HL-60 (cell line): ENCODE results near the gene ALDH1L1.

Source experiments
- DNase-seq, 2 experiments: peaks; one replicate each; pipeline ENCODE4 v3.0.0-alpha.2; 2010 to 2020; ENCODE audit warnings: low read depth in 1 of 2, low spot score in 1 of 2
- H3K27ac ChIP-seq: fragments of 250-450 bp; sonication (Bioruptor Pico); replicated peaks from 2 replicates; pipeline ENCODE4 v1.5.1; 2020; ENCODE audit warnings: mild to moderate bottlenecking, moderate library complexity
- H3K27me3 ChIP-seq: fragments of 250-450 bp; sonication (Bioruptor Pico); 2 replicates; pipeline ENCODE4 v1.5.1; 2021; ENCODE audit warnings: mild to moderate bottlenecking, moderate library complexity; ENCODE audit not compliant: insufficient read depth, poor library complexity, severe bottlenecking
- H3K4me3 ChIP-seq: replicated peaks from 2 replicates; pipeline ENCODE4 v1.5.1; 2011; ENCODE audit warnings: mild to moderate bottlenecking, control low read depth, low read length; ENCODE audit not compliant: insufficient read depth
- GABPA ChIP-seq: IDR thresholded peaks from 2 replicates; pipeline ENCODE4 v1.6.1; 2012; ENCODE audit warnings: low read depth
- POLR2AphosphoS5 ChIP-seq: IDR thresholded peaks from 2 replicates; pipeline ENCODE4 v1.6.1; 2012; ENCODE audit warnings: low read depth
- REST ChIP-seq: IDR thresholded peaks from 2 replicates; pipeline ENCODE4 v1.6.1; 2012; ENCODE audit warnings: low read depth; ENCODE audit not compliant: insufficient replicate concordance
- SPI1 ChIP-seq: IDR thresholded peaks from 2 replicates; pipeline ENCODE4 v1.6.1; 2012; ENCODE audit warnings: low read depth, mild to moderate bottlenecking, borderline replicate concordance
- TF ChIP-seq, protein P1 (sequence below): IDR thresholded peaks from one replicate; pipeline ENCODE4 v1.5.1; 2011; ENCODE audit warnings: low read length, control low read depth, inconsistent platforms; ENCODE audit not compliant: insufficient read depth

Gene ALDH1L1

GRCh38 chr3:126127452-126127851 lies 52.9 kb downstream of the ALDH1L1 start:
- Histone ChIP-seq H3K4me3 (no peak overlapping the region), H3K27me3 (no peaks in the 10 kb centered on the region), H3K27ac (no peak overlapping the region)
- TF ChIP-seq POLR2AphosphoS5 (no peak), SPI1 (no peak)
- no peak for DNase-seq

DNA sequence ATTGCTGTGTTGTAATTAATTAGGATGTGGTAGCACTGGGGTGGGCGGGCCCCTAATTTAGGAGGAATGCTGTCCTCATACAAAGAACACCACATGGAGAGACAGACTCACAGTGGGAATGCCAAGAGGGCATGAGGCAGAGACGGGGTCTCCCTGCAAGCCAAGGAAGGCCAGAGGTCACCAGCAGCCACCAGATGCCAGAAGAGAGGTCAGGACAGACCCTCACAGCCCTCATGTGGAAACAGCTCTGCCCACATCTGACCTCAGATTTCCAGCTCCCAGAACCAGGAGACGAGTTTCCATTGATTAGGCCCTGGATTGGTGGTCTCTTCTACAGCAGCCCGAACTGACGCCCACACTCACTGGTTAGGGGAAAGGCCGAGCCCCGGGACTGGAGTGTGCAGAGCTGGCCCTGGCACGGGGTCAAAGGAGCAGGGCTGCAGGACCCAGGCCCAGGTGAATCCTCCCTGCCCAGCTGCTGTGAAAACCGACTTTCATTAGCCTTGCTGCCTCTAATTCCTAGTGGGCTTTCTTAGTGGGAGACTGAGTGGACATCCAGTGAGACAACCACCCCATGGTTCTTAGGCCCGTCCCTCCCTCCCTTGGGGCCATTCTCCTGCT lies 53.5 kb downstream of the ALDH1L1 start:
- Histone ChIP-seq H3K27ac (no peak overlapping the region), H3K27me3 (no peaks in the 10 kb centered on the region), H3K4me3 (no peak overlapping the region)
- DNase-seq: no peak
- TF ChIP-seq REST (no peak), SPI1 (no peak), POLR2AphosphoS5 (no peak), GABPA (no peak)
- TF ChIP-seq, protein P1, sequence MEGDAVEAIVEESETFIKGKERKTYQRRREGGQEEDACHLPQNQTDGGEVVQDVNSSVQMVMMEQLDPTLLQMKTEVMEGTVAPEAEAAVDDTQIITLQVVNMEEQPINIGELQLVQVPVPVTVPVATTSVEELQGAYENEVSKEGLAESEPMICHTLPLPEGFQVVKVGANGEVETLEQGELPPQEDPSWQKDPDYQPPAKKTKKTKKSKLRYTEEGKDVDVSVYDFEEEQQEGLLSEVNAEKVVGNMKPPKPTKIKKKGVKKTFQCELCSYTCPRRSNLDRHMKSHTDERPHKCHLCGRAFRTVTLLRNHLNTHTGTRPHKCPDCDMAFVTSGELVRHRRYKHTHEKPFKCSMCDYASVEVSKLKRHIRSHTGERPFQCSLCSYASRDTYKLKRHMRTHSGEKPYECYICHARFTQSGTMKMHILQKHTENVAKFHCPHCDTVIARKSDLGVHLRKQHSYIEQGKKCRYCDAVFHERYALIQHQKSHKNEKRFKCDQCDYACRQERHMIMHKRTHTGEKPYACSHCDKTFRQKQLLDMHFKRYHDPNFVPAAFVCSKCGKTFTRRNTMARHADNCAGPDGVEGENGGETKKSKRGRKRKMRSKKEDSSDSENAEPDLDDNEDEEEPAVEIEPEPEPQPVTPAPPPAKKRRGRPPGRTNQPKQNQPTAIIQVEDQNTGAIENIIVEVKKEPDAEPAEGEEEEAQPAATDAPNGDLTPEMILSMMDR: no peak

DNA sequence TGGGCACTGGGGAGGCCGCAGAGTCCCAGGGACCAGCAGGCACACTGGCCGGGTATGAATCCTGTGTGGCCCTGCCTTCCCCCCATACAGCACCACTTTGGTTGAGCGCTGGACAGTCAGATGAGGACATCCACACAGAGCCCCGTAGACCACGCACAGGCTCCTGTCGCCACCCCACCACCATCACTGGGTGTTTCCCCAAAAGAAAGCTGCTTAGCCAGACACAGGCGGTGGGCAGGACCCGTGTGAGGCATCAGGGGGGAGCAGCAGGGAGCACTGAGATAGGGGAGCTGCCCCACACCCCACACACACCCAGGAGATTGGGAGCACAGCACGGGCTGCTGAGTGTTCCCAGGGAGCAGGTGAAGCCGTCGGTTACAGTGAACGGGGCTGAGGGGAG lies 54.1 kb downstream of the ALDH1L1 start:
- Histone ChIP-seq H3K27ac (no peak overlapping the region), H3K27me3 (no peaks in the 10 kb centered on the region), H3K4me3 (no peak overlapping the region)
- no peak for DNase-seq
- TF ChIP-seq, protein P1: no peak
- no peak for TF ChIP-seq POLR2AphosphoS5
- no peak for TF ChIP-seq SPI1
- no peak for TF ChIP-seq GABPA
- TF ChIP-seq REST: no peak

GRCh38 chr3:126125781-126126251 lies 54.6 kb downstream of the ALDH1L1 start:
- H3K4me3 ChIP-seq: no peak overlapping the region
- no peak for DNase-seq
- no peak for TF ChIP-seq GABPA
- no peak overlapping the region for H3K27ac ChIP-seq
- no peaks in the 10 kb centered on the region for H3K27me3 ChIP-seq

- Histone ChIP-seq H3K27me3 (no peaks in the 10 kb centered on the region), H3K4me3 (no peak overlapping the region), H3K27ac (no peak overlapping the region)
- TF ChIP-seq POLR2AphosphoS5 (no peak), SPI1 (no peak), GABPA (no peak), REST (no peak)
- TF ChIP-seq, protein P1: no peak
- DNase-seq: no peak
These were observed 55.0 kb downstream of the ALDH1L1 start for GRCh38 chr3:126125341-126125740.
